CD14-positive monocyte (primary cell): ENCODE results near the gene CPT1A. TPM values are rescaled to one million over a fixed set of nuclear protein-coding genes. Genes with fewer than 3 reads are reported as not detected.

Source experiments
- DNase-seq, 3 donors: peaks; one replicate each; pipeline ENCODE4 v3.0.0-alpha.2; 2011 to 2022
- H2AFZ ChIP-seq: 2 replicates; pipeline ENCODE4 v1.6.0; 2012; ENCODE audit warnings: mild to moderate bottlenecking, low read depth, low read length, inconsistent platforms; ENCODE audit not compliant: insufficient read depth, poor library complexity, severe bottlenecking
- H3K27ac ChIP-seq, 2 donors: 1 replicate in 1 of 2; 2 replicates in 1 of 2; pipeline ENCODE4 v1.5.1; 2012 to 2013; ENCODE audit warnings: low read length in 2 of 2, control low read depth in 1 of 2, inconsistent platforms in 1 of 2, low read depth in 1 of 2, mild to moderate bottlenecking in 1 of 2
- H3K27me3 ChIP-seq, 2 donors: one replicate each; pipeline versions ENCODE4 v1.6.0 to v1.6.1; 2011 to 2013; ENCODE audit warnings: low read length in 2 of 2; ENCODE audit not compliant: control insufficient read depth in 2 of 2, insufficient read depth in 2 of 2
- H3K36me3 ChIP-seq, 2 donors: replicated peaks in 1 of 2; 1 replicate in 1 of 2; 2 replicates in 1 of 2; pipeline versions ENCODE4 v1.5.1 to v1.6.1; 2012 to 2013; ENCODE audit warnings: low read length in 2 of 2, control low read depth in 1 of 2, inconsistent platforms in 1 of 2, mild to moderate bottlenecking in 1 of 2; ENCODE audit not compliant: insufficient read depth in 2 of 2, control insufficient read depth in 1 of 2
- H3K4me1 ChIP-seq, 2 donors: 1 replicate in 1 of 2; 2 replicates in 1 of 2; pipeline versions ENCODE4 v1.5.1 to v1.6.1; 2012 to 2013; ENCODE audit warnings: low read length in 2 of 2, control low read depth in 1 of 2, inconsistent platforms in 1 of 2, mild to moderate bottlenecking in 1 of 2, moderate library complexity in 1 of 2; ENCODE audit not compliant: insufficient read depth in 2 of 2, control insufficient read depth in 1 of 2
- H3K4me2 ChIP-seq: replicated peaks from 2 replicates; pipeline ENCODE3; 2012; ENCODE audit warnings: low read length, moderate library complexity, mild to moderate bottlenecking; ENCODE audit not compliant: poor library complexity, severe bottlenecking; ENCODE audit errors: extremely low read depth
- H3K4me3 ChIP-seq, 3 experiments: fragments of 200-600 bp in 1 of 3; sonication (generic) in 1 of 3; replicated peaks in 1 of 3; 1 replicate in 2 of 3; 2 replicates in 1 of 3; pipeline ENCODE4 v1.5.1; 2011 to 2013; ENCODE audit warnings: low read length in 3 of 3, mild to moderate bottlenecking in 3 of 3, control low read depth in 2 of 3, low read depth in 2 of 3, inconsistent platforms in 1 of 3, moderate library complexity in 1 of 3
- H3K79me2 ChIP-seq: 2 replicates; pipeline ENCODE4 v1.6.0; 2012; ENCODE audit warnings: mild to moderate bottlenecking, control low read depth, inconsistent platforms, low read length, moderate library complexity; ENCODE audit not compliant: insufficient read depth
- H3K9ac ChIP-seq: 2 replicates; pipeline ENCODE4 v1.6.0; 2017; ENCODE audit warnings: low read length, mild to moderate bottlenecking; ENCODE audit not compliant: insufficient read depth, poor library complexity, severe bottlenecking
- H3K9me3 ChIP-seq, 2 donors: replicated peaks in 1 of 2; 1 replicate in 1 of 2; 2 replicates in 1 of 2; pipeline versions ENCODE4 v1.5.1 to v1.6.1; 2012 to 2013; ENCODE audit warnings: low read length in 2 of 2, control low read depth in 1 of 2; ENCODE audit not compliant: control insufficient read depth in 1 of 2, insufficient read depth in 1 of 2
- H4K20me1 ChIP-seq: 2 replicates; pipeline ENCODE4 v1.6.0; 2012; ENCODE audit warnings: mild to moderate bottlenecking, low read length, control low read depth, moderate library complexity; ENCODE audit not compliant: insufficient read depth
- H3K27ac Mint-ChIP-seq, 7 donors: one replicate each; pipeline ENCODE4 v1.8.0; 2020; ENCODE audit warnings: mild to moderate bottlenecking in 7 of 7, mixed read lengths in 7 of 7, moderate library complexity in 6 of 7, inconsistent platforms in 2 of 7
- H3K27me3 Mint-ChIP-seq, 3 donors: one replicate each; pipeline ENCODE4 v1.8.0; 2021 to 2022; ENCODE audit warnings: low read depth in 3 of 3, mild to moderate bottlenecking in 3 of 3, mixed read lengths in 3 of 3, moderate library complexity in 3 of 3, inconsistent platforms in 1 of 3
- H3K36me3 Mint-ChIP-seq, 2 donors: one replicate each; pipeline ENCODE4 v1.8.0; 2020; ENCODE audit warnings: mixed read lengths in 2 of 2, inconsistent platforms in 1 of 2, mild to moderate bottlenecking in 1 of 2
- H3K4me1 Mint-ChIP-seq: one replicate; pipeline ENCODE4 v1.8.0; 2020; ENCODE audit warnings: mild to moderate bottlenecking, mixed read lengths
- H3K4me3 Mint-ChIP-seq, 2 donors: one replicate each; pipeline ENCODE4 v1.8.0; 2020; ENCODE audit warnings: mild to moderate bottlenecking in 2 of 2, mixed read lengths in 2 of 2, moderate library complexity in 1 of 2
- H3K9me3 Mint-ChIP-seq, 7 donors: one replicate each; pipeline ENCODE4 v1.8.0; 2020 to 2022; ENCODE audit warnings: mixed read lengths in 7 of 7, mild to moderate bottlenecking in 6 of 7, moderate library complexity in 6 of 7, inconsistent platforms in 2 of 7
- CTCF ChIP-seq: fragments of 200-600 bp; IDR thresholded peaks from one replicate; pipeline ENCODE4 v1.8.0; 2022; ENCODE audit warnings: antibody characterized with exemption, mild to moderate bottlenecking
- WGBS: methylation state at CpG from one replicate; pipeline ENCODE4 v1.1.5; 2013; ENCODE audit warnings: missing lambda C conversion rate; ENCODE audit not compliant: insufficient coverage; 5-methylcytosine and 5-hydroxymethylcytosine counted together
- intact Hi-C, 2 donors: fragments of 100-400 bp; cut with micrococcal nuclease; formaldehyde crosslinking; loops; one replicate each; pipeline versions ENCODE4 v1.15.0 to v1.15.1; 2023
- polyA plus RNA-seq, 3 donors: library from polyadenylated mRNA; depleted of rRNA in 1 of 3; unstranded in 2 of 3; stranded (reverse) in 1 of 3; fragments of 300-500 nt in 2 of 3; fragments of >200 nt in 1 of 3; fragmentation: Illumina TruSeq in 2 of 3; gene quantifications; 1 replicate in 2 of 3; 2 replicates in 1 of 3; pipeline ENCODE4 v1.2.3, GENCODE V29; 2012 to 2021

The CPT1A gene
- polyA plus RNA-seq, 3 donors: 5.6 to 42.5 (median 7.0) TPM

GRCh38 chr11:68816917-68817419 is 24.7 kb downstream of the CPT1A start:
- no peak for DNase-seq
- Histone ChIP-seq H2AFZ (no peak overlapping the region), H3K9ac (no peak overlapping the region), H3K27me3 (no peaks in the 10 kb centered on the region), H3K4me2 (no peak overlapping the region), H3K27ac (peak overlapping the region in 1 of 2 donors; percentile 33), H3K79me2 (peaks cover 81% of the 10 kb centered on the region), H3K36me3 (peaks cover 36 to 75% of the 10 kb centered on the region in 2 donors), H3K4me1 (no peaks in the 10 kb centered on the region), H3K4me3 (no peak overlapping the region), H4K20me1 (peaks cover 91% of the 10 kb centered on the region), H3K9me3 (no peaks in the 10 kb centered on the region)
- Mint-ChIP-seq H3K4me3 (no peak overlapping the region), H3K27ac (peak overlapping the region in 4 of 7 donors; percentile 32 to 78 (median 70)), H3K9me3 (no peaks in the 10 kb centered on the region), H3K27me3 (peaks cover 0 to 5% (median 0%) of the 10 kb centered on the region in 3 donors), H3K4me1 (peaks cover 10% of the 10 kb centered on the region), H3K36me3 (peaks cover 44 to 68% of the 10 kb centered on the region in 2 donors)
- TF ChIP-seq CTCF: no peak
- intact Hi-C loops: no loop called here
- WGBS: 87% methylated on average over 2 of the region's 7 CpGs

GRCh38 chr11:68816251-68816776 is 25.4 kb downstream of the CPT1A start:
- Mint-ChIP-seq H3K4me1 (peaks cover 10% of the 10 kb centered on the region), H3K9me3 (peaks cover 0 to under 1% (median 0%) of the 10 kb centered on the region in 7 donors), H3K4me3 (no peak overlapping the region), H3K36me3 (peaks cover 49 to 70% of the 10 kb centered on the region in 2 donors), H3K27me3 (peaks cover 0 to 5% (median 0%) of the 10 kb centered on the region in 3 donors), H3K27ac (no peak overlapping the region)
- H3K36me3 ChIP-seq: peaks cover 39 to 78% of the 10 kb centered on the region in 2 donors
- H3K4me2 ChIP-seq: no peak overlapping the region
- H3K9ac ChIP-seq: no peak overlapping the region
- H3K79me2 ChIP-seq: peaks cover 79% of the 10 kb centered on the region
- peaks cover 91% of the 10 kb centered on the region for H4K20me1 ChIP-seq
- H3K4me3 ChIP-seq: no peak overlapping the region
- H3K9me3 ChIP-seq: no peaks in the 10 kb centered on the region
- H3K27me3 ChIP-seq: no peaks in the 10 kb centered on the region
- WGBS: 98% methylated on average over 20 of the region's 22 CpGs
- peak overlapping the region in 1 of 2 donors; percentile 26 for H3K27ac ChIP-seq
- intact Hi-C loops: no loop called here
- no peak overlapping the region for H2AFZ ChIP-seq
- no peak for TF ChIP-seq CTCF
- H3K4me1 ChIP-seq: no peaks in the 10 kb centered on the region
- no peak for DNase-seq
